Stimulated activated CD4-positive, alpha-beta T cell treated with anti-CD3 and anti-CD28 coated beads, Interleukin-2, amount 100 ng/mL, for 48 hours (primary cell): ENCODE results near the gene TTI1.
"Not testable (repeated sequence)": the region's sequence is repeated elsewhere in the genome, so short reads cannot be mapped to it uniquely, and the experiment has no call there.

ENCODE experiments used
- DNase-seq, 2 donors: peaks; one replicate each; pipeline ENCODE4 v3.0.0-alpha.2; 2020

Gene TTI1

DNA sequence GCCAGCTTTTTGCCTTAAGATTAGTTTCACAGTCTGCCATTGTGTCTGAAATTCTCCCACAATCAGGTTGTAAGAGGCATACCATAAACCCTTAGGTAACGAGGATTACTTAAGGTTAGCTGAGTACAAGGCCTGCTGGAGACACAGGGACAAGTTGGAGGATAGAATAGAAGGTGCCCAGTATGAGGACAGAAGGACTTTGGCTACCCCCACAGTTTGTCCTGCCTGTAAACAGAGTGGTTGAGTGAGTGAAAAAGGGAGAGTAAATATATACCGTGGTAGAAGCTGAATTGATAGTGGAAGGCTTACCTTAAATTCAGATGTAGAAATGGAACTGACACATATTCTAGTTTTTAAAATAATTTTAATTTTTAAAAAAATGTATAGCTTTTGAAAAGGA, 19.6 kb upstream of the TTI1 start:
- no peak for DNase-seq

DNA sequence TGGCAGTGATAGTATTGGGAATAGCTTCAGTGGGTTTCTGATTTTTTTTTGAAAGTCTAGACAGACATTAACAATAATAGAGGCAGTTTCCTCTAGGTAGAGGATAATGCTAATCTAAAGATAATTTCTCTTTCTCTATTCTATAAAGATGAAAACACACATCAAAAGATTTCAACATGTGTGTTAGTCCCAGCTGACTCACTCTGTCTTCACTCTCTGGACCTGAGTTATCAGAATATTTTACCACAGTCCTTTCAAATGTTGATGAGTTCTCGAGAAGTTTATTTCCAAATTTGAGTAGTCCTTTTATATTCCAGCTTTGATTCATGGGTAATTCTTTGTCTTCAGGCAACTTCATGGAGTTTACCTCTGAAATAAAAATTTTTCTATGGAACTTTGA, 17.4 kb upstream of the TTI1 start:
- DNase-seq: no peak

DNA sequence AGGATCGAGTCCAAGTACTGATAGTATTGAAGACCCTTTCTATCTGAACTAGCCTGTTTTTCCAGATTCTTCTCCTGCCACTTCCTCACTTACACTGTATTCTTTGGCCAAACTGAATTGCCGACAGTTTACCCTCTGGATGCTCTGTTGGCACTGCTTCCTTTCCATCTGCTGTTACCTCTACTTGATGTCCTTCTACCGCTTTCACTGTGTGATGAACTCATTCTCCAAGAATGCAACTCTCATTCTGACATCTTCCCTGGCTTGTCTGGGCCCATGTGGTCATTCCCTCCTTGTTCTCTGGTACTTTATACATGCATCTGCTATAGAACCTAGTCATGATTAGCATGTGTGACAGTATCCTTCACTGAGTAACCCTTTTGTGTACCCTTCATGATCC, 16.5 kb upstream of the TTI1 start:
- DNase-seq: no peak

DNA sequence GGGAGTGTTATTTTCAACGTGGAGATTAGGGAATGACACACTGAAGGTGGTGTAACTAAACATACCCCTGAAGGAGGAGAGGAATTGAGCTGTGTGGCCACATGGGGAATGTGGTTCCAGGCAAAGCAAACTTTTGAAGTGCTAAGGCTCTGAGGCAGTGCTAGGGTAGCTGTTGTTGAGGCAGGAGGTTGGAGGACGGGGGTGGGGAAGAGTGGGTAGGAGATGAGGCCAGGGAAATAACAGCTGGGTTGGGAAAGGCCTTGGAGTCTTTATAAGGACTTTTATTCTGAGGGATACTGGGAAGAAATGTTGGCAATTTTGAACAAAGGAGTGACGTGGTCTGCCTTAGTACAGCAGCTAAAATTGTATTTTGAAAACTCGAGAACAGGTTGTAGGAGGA, 13.3 kb upstream of the TTI1 start:
- DNase-seq: no peak

DNA sequence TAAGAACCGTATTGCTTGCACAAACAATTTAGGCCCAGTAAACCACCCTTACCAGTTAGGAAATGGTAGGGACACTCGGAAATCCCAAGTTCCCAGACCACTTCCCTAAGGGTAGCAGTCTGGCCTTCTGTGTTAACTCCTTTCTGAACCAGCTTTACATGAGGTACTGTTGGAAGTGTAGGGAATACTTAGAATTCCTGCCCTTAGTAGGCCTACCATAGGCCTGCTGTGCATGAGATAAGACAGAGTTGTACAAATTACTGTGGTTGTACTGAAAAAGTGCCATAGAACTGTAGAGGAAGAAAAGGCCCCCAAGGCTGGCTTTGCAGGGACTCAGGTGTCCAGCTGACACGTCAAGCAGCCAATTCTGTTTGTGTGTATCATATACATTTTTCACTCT, 11.4 kb upstream of the TTI1 start:
- no peak for DNase-seq

DNA sequence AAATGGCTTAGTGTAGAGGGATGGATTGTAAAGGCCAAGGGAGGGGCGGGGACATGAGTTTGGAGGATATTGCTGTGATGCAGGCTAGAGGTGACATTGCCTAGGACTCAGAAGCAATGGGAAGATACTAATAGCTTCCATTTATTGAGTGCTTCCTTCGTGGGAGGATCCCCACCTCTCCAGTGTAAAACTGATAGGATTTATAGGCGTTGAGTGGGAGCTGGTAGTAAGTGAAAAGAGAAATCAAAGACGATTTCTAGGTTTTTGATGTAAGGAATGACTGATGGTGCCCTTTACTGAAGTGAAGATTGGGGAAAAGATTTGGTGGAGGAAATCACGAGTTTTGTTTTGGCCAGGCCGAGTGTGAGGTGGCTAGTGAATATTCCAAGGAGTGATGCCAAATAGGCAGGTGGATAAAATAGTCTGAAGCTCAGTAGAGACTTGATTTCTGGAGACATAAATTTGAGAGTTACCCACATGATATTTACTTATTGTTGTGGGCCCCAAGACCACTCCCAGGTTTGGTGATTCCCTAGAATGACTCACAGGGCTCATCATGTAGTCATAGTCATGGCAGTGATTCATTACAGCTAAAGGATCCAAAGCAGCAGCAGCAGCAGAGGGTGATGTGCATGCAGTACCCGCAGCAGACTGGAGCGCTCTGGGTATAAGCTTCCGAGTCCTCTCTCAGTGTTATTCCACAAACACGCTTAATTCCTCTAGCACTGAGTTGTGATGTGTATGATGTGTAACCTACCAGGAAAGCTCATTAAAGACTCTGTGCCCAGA, 10.4 kb upstream of the TTI1 start:
- DNase-seq: peak in 1 of 2 donors; percentile 19

DNA sequence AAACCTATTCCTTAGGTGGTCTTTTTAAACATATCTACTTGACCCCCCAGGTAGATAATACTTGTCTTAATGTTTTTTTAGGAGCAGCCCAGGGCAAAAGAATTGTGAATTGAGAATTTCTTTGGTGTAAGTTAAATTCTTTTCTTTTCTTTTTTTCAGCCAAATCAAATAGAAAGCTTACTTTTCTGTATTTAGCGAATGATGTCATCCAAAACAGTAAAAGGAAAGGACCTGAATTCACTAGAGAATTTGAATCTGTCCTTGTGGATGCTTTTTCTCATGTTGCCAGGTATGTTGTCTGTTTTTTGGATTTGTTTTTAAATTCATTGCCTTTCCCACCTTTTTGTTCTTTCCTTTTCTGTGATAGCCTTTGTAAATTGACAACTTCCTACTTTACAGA, 7.0 kb upstream of the TTI1 start:
- no peak for DNase-seq

DNA sequence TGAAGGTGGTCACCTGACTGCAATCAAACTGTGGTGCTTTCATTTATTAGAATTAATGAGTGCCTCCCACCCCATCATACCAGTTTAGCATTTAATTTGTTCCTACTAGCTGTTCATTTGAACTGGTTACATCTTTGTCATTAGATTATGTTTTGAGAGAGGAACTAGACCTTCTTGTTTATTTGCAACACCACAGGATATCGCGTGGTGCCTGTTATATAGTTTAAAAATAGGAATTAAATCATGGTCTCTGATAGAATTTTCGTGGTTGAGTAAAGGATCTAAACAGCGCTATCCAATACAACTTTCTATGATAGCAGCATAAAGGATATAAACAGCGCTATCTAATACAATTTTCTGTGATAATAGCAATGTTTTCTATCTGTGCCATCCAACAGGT, 3.1 kb upstream of the TTI1 start:
- DNase-seq: no peak

DNA sequence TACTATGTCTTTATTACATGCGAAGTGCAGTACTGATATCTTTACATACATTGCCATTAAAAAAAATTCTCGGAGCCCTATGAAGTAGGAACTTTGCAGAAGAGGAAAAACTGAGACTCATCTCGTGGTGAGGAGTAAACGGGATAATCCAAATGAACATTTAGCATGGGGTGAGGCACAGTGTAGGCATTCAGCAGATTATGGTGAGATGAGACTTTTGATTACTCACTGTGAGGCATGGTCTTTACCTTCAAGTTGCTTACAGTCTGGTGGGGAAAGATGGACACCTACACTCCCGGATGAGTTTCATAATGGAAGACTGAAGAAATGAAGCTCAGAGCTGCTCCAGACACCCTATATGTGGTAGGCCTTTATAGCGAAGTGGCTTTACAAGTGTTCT, 1.7 kb upstream of the TTI1 start:
- no peak for DNase-seq

DNA sequence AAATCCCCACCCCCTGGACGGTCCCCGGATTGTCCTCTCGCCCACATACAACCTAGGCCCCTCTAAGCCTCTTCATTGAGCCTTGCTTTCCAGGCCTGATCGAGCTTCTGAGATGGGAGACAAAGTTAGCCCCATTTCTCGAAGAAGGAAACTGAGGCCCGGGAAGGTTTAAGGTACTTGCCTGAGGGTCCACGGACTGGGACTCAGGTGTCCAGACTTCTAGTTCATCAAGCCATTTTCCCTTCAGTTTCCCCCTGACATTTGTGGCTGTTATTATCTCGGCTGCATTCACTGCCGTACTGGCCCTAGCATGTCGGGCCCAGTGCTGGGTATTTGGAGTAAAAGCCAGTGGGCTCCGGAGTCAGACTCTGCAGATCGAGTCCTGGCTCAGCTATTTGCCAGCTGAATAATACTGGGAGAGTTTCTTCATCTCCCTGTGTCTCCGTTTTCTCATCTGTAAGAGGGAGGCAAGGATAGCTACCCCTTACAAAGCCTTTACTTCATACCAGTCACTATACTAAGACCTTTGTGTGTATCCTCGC, 923 bp upstream of the TTI1 start:
- no peak for DNase-seq

DNA sequence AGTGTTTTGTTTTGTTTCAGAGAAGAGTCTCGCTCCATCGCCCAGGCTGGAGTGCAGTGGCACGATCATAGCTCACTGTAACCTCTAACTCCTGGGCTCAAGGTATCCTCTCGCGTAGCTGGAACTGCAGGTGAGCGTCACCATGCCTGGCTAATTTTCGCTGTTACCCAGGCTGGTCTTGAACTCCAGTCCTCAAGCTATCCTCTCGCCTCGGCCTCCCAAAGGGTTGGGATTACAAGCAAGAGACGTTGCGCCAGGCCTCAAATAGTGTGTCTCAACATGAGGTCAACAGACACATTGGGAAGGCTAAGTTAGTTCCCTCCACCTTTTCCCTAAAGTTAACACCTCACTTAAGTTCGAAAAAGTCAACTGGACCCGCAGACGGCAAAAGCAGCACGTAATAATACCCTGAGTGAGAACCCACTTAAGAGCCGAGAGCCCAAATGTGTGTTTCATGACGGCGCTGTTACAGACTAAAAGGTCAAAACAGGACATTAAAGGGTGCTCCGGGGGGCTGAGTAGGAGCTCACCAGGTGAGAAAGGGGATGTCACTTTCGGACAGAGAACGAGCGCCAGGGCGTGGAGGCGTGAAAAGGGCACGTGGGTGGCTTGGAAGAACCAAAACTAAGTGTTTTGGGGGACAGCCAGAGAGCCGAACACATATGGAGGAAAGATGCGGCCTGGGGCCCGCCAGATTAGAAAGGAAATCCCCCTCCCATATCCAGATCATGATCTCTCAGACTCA, 499 bp downstream of the TTI1 start:
- DNase-seq: no peak

DNA sequence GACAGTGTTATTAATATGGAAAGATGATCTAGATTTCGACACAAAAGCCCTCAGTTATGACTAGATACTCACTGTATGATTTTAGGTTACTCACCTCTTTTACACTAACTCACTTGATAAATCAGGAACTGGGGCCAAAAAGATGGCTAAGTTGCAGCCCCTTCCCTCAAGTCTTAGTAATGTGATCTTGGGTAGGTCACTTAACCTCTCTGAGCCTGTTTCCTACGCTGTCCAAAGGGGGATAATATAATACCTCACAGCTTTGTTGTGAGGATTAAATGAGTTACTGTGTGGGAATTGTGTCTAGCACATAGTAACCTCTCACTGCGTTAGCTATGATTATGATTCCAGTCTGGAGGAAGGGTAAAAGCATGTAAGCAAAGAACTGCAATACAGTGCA, 1.3 kb downstream of the TTI1 start:
- no peak for DNase-seq

DNA sequence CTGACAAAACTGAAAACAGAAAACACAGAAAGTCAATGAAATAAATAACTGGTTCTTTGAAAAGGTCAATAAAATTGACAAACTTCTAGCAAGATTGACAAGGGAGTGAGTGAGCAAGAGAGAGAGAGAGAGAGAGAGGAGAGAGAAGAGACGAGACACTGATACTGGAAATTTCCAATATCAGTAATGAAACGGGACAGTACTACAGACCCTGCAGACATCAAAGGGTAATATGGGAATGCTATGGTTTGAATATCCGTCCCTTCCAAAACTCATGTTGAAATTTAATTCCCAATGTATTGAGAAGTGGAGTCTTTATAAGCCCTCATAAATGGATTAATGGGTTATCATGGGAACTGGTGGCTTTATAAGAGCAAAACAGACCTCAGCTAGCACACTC, 3.8 kb downstream of the TTI1 start:
- DNase-seq: no peak

DNA sequence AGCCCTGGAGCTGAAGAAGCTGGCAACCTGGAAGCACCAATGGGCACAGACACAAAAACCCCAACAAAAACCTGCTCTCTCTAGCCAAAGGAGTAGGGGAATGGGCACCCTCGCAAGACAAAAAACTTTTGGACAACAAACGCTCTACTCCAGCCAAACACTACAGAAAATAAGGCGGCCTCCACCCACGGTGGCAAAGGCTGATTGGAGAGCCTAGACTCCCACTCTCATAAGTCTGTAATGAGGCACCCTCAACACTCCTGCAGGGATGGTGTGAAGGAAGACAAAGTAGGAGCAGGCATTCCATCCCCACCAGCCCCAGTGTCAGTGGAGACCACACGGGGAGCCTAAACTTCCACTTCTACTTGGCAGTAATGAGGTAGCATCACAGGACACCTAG, 8.8 kb downstream of the TTI1 start:
- no peak for DNase-seq

DNA sequence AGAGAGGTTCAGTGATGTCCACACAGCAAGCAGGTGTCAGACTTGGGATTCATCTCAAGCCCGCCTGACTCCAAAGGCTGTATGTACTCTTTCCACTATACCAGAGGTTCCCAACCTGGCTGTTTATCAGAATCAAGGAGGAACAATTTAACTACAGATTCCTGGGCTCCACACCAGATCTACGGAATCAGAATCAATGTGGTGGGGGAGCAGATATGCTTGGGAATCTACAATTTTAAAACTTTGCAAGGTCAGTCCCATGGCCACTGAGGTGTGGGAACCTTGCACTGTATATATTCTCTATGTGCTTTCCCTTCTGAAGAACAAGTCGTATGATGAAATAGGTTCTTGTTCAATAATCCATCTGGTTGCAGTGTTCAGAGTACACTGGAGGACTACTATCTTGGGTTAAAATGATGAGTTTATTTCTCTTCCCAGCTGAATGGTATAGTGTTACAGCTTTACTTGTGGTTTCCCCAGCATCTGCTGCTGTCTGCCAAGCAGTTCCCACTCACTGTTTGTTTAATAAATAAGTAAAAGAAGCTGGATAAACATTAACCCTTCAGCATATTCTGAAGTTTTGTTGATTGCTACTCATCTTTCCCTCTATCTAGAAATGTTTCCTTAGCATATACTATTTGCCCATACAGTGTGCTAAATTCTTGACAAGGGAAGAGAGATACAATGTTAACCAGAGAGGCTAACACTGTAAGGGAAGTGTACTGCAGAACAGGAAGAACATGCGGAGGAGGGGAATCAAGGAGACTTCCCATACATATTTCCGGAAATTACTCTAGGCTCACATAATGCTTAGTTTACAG, 9.9 kb downstream of the TTI1 start:
- DNase-seq: no peak

DNA sequence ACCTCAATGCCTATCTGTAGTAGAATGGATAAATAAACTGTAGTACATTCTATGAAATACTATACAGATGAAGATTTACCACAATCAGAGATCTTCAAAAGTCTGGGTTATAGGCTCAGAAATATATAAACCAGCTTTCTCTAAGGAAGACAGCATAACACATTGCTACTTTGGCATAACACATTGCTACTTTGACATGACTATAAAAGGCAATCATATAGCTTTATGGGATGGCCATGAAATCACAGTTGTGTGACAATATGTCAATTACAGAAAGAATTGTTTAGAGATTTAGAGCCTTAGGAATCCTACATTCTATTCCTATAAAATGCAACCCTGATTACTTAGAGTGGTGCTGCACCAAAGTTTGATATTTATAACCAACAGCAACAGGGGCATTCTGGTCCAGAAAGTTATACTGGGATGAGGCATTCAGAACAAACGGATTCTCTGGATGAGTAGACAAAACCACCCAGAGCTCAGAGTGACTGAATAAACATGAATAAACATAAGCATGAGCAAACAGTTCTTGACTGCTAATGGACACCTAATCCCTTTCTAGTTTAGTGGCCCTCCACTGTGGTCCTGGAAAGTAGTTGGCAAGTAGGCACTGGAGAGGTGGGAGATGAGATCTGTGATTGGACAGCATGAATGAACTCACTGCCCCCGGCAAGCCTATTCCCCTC, 12.0 kb downstream of the TTI1 start:
- DNase-seq: no peak

DNA sequence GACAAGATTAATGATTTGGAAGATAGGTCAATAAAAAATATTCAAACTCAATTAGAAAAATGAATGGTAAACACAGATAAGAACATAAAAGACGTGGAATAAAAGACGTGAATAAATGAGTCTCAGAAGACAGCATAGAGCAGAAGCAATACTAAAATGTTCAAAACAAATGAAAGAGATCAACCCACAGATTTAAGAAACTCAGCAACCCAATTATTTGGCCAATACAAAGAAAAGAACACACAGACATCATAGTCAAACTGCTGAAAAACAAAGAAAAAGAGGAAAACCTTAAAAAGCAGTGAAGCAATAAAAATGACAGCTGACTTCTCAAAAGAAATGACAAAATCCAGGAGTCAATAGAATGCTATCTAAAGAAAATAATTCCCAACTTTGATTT, 14.9 kb downstream of the TTI1 start:
- DNase-seq: no peak

DNA sequence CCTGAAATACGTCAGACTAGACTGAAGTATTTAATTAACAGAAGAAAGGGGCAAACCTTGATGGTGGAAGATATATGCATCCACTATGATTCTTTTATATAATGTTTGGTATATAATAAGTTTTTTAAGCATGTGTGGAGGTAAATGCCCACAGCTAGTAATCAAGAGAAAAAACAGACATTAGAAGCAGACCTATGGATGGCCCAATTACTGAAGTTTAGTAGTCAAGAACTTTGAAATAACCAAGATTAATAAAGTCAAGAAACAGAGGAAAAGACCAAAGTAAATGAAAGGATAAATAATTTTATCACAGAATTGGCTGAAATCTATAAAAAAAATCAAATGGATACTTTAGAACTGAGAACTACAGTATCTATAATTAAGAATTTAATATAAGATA, 15.3 kb downstream of the TTI1 start:
- DNase-seq: no peak

DNA sequence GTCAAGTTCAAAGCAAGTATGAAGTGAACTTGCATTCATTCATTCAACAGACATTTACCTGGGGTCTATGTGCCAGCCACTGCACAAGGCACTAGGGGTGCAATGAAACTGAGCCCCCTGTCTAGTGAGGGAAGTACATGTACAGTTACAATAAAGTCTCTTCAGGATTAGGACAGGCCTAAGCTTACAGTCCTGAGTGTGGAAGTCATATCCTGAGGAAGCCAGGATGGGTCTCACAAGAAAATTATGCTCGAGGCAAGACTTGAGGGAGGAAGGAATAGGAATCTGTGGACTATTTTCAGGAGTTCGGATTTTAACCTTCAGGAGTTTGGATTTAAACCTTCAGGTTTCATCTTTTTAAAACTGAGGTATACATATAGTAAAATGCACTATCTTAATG, 19.4 kb downstream of the TTI1 start:
- no peak for DNase-seq

DNA sequence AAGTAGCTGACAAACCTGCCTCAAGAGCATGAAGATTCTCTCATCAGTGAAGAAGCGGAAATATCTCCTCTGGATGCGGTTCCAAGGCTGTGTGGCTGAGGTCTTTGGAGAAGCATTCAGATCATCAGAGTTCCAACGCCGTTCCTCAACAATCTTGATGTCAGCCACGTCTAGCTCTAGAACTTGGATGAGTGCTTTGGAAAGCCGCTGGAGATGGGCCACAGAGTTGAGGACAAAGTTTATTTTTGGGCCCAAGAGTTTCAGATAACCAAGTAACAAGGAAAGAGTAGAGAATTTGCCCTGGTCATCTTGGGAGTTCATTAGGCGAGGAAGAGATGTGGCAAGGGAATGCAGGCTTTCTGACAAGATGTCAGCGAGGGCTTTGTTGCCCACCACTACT, 20.9 kb downstream of the TTI1 start:
- DNase-seq: no peak

DNA sequence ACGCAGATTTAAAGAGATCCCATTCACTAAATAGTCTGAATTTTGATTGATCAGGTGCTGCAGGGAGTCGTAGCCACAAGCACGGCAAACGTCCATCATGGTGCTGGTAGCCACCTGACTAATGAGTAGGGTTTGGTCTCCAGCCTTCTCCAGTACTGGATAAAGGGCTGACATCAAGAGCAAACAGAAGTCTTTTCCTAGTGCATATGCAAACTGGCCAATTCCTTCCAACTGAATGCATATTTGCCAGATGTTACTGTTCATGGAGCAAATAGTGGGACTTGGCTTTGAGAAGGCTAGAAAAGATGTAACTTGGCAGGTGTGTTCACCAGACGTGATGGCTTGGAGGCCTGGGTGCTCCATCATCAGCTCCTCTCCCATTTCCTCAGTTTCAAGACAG, 21.6 kb downstream of the TTI1 start:
- DNase-seq: no peak

DNA sequence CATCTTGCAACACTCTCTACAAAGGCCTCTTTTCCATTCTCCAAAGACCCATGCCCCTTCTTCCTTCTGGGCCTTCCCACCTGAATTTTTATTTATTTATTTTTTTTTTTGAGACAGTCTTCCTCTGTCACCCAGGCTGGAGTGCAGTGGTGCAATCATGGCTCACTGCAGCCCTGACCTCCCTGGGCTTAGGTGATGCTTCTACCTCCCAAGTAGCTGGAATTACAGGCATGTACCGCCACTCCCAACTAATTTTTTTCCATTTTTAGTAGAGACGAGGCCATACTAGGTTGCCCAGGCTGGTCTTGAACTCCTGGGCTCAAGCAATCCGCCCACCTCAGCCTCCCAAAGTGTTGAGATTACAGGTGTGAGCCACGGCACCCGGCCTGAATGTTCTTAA, 23.8 kb downstream of the TTI1 start:
- DNase-seq: not testable (repeated sequence)
